GM18867 (cell line): ENCODE data around the gene TRAPPC10.
A peak's percentile ranks its signal among the peaks of the same experiment; 100 is the strongest.
"Not testable (repeated sequence)": the region's sequence is repeated elsewhere in the genome, so short reads cannot be mapped to it uniquely, and the experiment has no call there.

Source experiments
- ATAC-seq: cut with Tn5 transposase; IDR thresholded peaks from one replicate; pipeline ENCODE4 v1.9.1; 2021; ENCODE audit warnings: mild to moderate bottlenecking, moderate library complexity; ENCODE audit not compliant: unreplicated experiment

Gene TRAPPC10

DNA sequence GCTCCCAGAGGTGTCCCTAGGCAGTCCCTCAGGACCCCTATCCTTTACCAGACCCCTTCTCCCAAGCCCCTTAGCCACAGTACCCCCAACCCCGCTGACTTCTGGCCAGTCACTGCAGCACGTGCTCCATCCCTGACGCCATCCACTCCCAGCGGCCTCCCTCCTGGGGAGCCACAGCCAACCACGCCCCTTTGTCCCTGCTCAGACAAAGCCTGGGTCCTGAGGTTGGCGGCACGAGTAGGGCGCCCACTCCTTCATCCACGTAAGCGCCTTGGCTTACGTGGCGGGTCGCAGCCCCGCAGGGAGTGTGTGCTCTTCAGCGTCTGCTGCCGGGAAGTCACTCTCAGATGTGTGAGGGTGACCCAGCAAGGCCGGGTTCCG is 128.4 kb downstream of the TRAPPC10 start:
- ATAC-seq, result not testable (repeated sequence)

- ATAC-seq, result not testable (repeated sequence)
Measured at GRCh38 chr21:44142470-44142869, 130.4 kb downstream of the TRAPPC10 start.

GRCh38 chr21:44143380-44143779 is 131.3 kb downstream of the TRAPPC10 start:
- ATAC-seq, result not testable (repeated sequence)

GRCh38 chr21:44143996-44144395 is 131.9 kb downstream of the TRAPPC10 start:
- ATAC-seq, result not testable (repeated sequence)

DNA sequence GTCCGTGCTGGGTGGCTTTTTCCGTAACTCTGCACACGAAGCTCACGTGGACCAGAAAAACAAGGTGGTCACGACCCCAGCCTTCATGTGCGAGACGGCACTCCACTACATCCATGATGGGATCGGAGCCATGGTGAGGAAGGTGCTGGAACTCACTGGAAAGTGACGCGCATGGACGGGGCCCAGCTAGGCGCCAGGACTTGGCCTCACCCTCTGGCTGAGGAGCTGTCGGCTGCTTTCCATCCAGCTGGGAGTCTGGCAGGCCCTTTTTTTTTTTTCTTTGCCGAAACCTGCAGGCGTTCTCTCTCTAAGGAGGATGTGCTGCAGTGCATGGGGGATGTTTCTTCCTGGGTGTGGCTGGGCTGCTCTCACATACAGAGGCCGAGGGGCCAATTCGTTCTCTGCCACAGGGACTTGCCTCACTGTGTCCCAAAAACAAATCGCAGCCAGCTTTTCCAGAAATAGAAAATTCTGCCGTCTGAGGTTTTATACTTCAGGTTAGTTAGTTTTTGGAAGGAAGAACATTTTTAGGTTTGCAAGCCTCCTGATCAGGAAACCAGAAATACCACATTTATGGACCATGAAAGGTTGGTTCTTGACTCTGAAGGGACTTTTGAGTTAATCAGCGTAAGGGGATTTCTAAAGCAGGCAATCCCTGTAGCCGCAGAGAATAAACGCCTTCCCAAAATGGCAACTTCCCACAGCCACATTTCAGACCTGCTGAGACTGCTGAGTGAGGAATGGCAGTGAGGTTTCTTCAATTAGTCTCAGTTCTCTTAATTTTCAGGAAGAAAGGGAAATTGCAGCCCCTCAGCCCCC is 132.9 kb downstream of the TRAPPC10 start:
- ATAC-seq, result not testable (repeated sequence)

DNA sequence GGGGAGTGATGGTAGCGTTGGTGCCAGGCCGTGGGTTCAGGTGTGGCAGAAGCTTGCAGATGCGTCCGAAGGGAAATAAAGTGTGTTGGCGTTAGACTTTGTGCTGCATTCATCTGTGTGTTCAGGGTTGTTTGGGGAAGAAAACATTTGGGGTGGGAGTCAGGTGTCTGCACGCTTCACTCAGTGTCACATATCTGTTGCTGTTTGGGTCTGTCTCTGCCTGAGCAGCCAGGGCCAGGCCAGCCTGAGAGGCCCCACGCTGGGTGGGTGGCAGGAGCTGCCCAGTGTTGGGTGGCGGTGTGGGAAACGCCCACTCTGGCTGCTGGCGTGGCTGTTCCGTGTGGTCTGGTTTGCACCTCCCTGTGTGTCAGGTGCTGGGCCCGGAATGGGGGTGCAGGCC is 133.5 kb downstream of the TRAPPC10 start:
- ATAC-seq, result not testable (repeated sequence)

GRCh38 chr21:44147108-44147507 is 135.0 kb downstream of the TRAPPC10 start:
- not testable (repeated sequence) for ATAC-seq

DNA sequence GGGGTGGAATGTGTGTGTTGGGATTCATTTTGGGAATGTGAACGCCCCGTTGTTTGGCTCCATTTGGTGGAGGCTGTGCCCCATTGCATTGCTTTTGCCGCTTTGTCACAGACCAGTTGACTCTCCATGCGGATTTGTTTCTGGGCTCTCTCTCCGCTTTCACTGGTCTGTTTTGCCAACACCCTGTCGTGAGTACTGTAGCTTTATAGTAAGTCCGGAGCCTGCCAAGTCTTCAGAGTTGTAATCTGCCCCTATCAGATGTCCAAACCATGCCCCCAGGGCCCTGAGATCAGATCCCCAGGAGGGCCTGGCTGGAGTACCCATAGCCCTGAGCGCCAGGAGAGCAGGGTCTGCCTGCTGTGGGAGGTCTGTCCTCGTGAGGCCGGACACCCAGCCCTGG is 138.1 kb downstream of the TRAPPC10 start:
- ATAC-seq, result not testable (repeated sequence)

DNA sequence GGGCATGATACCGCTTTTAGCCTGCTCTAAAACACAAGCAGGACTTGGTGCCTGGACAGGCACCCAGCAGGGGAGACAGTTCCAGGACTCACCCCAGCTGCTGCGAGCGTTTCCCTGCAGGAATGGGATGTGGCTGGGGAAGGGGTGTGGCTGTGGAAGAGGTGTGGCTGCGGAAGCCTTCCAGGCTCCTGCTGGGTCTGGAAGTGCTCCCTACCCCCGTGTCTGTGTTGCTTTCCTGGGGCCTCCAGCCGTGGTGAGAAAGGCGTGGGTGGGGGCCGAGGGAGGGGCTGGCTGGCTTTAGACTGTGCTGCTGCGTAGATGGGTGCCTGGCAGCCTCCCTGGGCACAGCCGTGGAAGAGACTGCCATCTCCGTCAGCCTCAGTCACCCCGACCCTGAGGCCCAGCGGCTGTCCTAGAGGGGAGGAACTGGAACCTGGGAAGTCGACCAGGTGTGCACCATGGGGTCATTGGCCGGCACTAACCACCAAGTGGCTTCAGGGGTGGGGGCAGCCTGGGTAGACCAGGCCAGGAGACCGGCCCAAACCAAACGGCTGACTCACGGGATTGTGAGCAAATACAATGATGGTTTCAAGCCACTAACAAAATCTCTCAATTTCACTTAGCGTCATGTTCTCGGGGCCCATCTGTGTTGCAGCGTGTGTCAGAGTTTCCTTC is 141.2 kb downstream of the TRAPPC10 start:
- ATAC-seq, result not testable (repeated sequence)

GRCh38 chr21:44153889-44154228 is 141.8 kb downstream of the TRAPPC10 start:
- not testable (repeated sequence) for ATAC-seq

DNA sequence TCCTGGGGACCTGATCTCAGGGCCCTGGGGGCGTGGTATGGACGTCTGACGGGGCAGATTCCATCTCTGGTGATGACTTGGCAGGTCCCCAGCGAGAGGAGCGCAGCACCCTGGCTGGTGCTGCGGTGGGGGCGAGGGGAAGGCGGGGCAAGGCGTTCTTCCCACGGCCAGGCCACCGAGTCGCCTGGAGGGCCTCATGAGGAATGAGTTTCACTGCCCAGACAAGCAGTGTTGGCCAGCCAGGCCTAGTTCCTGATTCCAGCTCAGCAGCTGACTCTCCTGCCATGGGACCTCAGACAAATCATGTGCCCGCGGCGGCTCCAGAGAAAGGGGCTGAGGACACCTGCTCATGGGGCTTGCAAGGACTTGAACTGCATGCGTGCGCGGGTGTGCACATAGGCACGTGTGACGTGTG is 142.7 kb downstream of the TRAPPC10 start:
- peak; percentile 29 for ATAC-seq

- ATAC-seq, result peak; percentile 43
Measured at GRCh38 chr21:44155231-44155993, 143.3 kb downstream of the TRAPPC10 start.

DNA sequence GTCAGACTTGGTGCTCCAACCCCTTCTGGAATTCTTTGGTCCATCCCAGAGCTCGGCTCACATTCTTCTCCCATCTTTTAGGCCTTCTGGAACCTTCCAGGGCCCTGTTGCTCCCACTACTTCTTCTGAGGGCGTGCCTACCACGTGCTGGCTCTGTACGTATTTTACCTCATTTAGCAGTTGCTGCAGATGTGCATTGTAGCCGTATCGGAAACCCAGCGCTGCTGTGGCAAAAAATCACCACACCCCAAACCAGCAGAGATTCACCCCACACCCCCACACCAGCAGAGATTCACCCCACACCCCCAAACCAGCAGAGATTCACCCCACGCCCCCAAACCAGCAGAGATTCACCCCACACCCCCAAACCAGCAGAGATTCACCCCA is 143.9 kb downstream of the TRAPPC10 start:
- ATAC-seq, result not testable (repeated sequence)
